HG02763 (cell line): ENCODE data around the gene INPP5D.
"Not testable (repeated sequence)": the region's sequence is repeated elsewhere in the genome, so short reads cannot be mapped to it uniquely, and the experiment has no call there.

Source experiments
- ATAC-seq: cut with Tn5 transposase; IDR thresholded peaks from one replicate; pipeline ENCODE4 v1.9.1; 2021; ENCODE audit warnings: mild to moderate bottlenecking, moderate library complexity; ENCODE audit not compliant: unreplicated experiment

The INPP5D gene

GRCh38 chr2:233092432-233093165 is 32.5 kb downstream of the INPP5D start:
- no peak for ATAC-seq

GRCh38 chr2:233093166-233093448 is 33.0 kb downstream of the INPP5D start:
- ATAC-seq = no peak

DNA sequence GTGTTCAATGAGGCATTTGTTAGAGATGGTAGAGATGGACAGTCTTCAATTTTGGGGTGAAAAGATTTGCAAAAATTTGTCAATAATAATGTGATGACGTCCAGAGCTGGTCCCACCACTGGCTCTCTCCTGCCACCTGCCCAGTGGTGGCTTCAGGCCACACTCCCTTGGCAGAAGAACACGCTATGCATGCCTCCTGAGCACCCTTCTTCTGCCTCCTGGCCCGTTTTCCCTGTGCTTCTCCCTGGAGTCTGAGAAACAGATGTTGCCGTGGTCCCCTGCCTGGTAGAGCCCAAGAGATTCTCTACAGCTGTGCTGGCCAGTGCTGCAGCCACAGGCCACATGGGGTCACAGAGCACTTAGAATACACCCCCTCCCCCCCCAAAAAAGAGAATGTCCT is 33.6 kb downstream of the INPP5D start:
- ATAC-seq = no peak

DNA sequence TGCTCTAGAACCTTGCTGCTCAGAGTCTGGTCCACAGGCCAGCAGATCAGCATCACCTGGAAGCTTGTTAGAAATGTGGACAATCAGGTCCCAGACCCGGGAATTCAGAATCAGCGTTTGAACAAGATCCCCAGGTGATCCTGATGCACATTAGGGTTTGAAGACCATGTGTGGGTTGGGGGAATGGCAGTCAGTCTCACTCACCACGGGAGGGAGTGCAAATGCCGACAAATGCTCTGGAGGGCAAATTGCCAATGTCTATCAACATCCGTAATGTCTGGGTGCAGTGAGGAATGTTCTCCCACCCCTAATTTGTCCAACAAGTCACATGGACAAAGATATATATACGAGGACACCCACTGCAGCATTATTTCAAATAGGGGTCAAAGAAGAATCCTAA is 34.5 kb downstream of the INPP5D start:
- no peak for ATAC-seq

DNA sequence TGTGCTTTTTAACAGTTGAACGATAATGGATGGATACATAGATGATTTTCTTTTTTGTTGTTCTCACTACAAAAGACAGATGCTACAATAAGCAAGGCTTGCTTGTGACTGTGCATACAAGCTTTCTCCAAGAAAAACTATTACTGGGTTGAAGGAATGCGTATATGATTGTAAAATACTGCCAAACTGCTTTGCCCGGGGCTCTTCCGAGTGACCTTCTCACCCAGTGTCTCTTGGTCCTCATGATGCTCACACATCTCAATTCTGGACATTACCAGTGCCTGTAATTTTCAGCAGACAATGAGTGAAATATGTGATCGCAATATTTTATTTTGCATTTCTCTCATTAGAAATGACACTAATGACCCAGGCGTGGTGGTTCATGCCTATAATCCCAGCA is 35.9 kb downstream of the INPP5D start:
- ATAC-seq = no peak

- no peak for ATAC-seq
Observed at GRCh38 chr2:233098618-233099017, 38.5 kb downstream of the INPP5D start.

DNA sequence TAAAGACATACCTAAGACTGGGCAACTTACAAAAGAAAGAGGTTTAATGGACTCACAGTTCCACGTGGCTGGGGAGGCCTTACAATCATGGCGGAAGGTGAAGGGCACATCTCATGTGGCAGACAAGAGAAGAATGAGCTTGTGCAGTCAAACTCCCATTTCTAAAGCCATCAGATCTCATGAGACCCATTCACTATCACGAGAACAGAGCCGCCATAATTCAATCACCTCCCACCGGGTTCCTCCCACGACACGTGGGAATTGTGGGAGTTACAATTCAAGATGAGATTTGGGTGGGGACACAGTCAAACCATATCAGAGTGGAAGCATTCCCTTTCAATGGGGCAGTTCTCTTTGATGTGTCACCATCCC is 39.7 kb downstream of the INPP5D start:
- ATAC-seq = not testable (repeated sequence)

DNA sequence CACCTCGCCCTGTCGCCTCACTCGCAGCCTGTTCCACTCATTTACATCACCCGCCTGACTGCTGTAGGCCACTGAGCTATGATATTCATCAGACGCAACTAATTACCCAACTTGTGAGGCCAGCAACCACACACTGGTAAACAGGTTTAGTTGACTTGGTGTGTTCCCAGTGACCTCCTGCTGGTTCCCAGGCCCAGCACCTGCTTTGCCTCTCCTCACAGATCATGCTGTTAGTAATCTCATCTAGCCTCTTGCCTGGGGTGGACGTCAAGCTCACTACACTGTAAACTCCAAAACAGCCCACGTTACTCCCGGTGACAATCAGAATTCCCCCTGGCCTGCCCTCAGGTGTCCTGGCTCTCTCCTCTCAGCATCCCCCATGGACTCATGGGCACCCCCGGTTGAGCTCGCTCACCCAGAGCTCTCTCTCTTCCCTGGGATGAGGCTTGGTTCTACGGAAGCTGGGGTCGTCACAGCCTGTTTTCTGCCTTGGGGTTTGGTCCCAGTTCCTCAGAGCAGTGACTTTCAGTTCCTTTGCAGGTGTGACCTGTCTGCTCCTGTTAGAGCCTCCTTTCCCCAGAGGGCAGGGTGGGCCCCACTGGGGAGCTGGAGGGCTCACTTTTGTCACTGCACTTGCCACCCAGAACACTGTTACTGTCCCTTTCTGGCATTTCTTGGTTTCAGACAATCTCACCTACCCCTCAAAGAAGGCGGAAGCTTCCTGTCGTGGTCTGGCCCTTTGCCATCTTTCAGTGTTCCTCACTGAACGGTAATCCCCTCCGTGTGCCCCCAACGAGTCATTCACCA is 40.3 kb downstream of the INPP5D start:
- peak; percentile 76 for ATAC-seq

- ATAC-seq = no peak
Observed at GRCh38 chr2:233101141-233101540, 41.0 kb downstream of the INPP5D start.

GRCh38 chr2:233101816-233102215 is 41.7 kb downstream of the INPP5D start:
- no peak for ATAC-seq

GRCh38 chr2:233105156-233105895 is 45.2 kb downstream of the INPP5D start:
- no peak for ATAC-seq

GRCh38 chr2:233105930-233106329 is 45.8 kb downstream of the INPP5D start:
- ATAC-seq = no peak

GRCh38 chr2:233107011-233107410 is 46.9 kb downstream of the INPP5D start:
- no peak for ATAC-seq

DNA sequence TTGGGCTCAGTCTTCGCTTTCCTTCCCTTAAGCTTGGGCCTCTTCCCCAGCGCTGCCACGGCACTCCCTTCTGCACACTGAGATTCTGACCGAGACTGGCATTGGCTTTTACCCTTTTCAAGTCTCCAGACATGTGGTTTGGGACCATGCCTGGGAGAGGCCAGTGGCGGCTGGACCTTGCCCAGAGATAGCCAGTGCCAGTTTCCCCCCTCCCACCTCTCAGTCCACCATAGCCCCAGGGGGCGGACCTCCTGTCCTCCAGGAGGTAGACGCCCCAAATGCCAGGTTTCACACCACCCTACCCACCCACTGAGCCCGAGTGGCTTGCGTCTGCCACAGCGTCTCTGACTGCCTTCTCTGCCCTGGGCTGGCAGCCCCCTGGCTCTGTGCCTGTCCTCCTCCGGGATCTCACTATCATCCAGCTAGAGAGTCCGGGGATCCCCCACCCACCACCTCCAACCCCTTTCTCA is 47.7 kb downstream of the INPP5D start:
- ATAC-seq = no peak

GRCh38 chr2:233108611-233109490 is 48.7 kb downstream of the INPP5D start:
- ATAC-seq = no peak

DNA sequence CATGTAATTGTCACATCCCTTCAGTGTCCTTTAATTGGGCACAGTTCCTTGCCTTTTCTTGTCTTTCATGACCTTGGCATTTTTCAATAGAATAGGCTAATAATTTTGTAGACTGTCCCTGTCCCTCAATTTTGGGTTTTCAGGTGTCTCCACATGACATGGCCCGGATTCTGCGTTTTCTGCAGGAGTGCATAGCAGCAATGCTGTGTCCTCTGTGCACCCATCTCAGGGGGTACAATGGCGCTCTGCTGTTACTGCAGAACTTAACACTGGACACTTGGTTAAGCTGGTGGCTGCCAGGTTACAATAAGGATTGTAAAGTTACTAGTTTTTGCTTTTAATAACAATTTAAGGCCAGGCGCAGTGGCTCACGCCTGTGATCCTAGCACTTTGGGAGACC is 51.3 kb downstream of the INPP5D start:
- ATAC-seq = no peak

GRCh38 chr2:233112329-233112728 is 52.2 kb downstream of the INPP5D start:
- no peak for ATAC-seq

GRCh38 chr2:233112776-233113452 is 52.8 kb downstream of the INPP5D start:
- no peak for ATAC-seq

DNA sequence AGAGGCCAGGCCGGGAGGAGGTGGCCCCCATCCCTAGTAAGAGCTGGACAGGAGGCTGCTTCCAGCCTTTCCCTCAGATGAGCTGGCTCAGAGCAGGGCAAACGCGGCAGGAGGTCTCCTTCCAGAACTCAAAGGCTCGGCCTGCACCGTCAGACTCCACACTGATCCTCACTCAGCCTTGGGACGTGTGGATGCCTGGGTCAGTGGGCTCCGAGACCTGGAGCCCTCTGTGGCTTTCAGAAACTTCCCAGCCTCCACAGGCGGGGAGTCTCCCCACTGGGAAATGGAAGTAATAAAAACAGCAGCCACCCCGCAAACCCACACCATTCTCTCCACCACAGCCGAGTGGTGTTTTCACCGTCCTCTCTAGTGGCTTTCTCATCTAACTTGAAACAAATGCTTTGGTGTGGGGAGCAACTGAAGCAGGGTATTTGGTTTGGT is 54.3 kb downstream of the INPP5D start:
- no peak for ATAC-seq

DNA sequence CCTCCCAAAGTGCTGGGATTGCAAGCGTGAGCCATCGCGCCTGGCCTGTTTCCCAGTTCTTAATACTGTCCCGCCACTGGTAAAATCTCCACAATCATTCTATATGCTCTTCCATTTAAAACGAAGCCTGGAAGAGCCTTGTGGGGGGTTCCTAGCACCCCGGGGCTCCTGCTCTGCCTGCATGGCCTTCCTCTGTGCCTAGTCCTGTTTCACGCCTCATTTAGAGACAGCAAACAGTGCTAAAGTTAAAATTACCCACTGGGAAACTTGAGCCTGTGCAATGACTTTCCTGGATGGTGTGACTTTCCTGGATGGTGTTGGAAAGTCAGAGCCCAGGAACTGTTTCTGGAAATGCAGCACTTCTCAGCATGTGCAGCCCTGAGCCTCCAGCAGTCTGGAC is 55.0 kb downstream of the INPP5D start:
- no peak for ATAC-seq
